Measurements from ENCODE around the gene P2RX4. TPM values are rescaled to one million over a fixed set of nuclear protein-coding genes. Genes with fewer than 3 reads are reported as not detected.

P2RX4 gene
- total and polyA plus RNA-seq, 11 donors, result 3.2 to 27.4 (median 5.3) TPM

DNA sequence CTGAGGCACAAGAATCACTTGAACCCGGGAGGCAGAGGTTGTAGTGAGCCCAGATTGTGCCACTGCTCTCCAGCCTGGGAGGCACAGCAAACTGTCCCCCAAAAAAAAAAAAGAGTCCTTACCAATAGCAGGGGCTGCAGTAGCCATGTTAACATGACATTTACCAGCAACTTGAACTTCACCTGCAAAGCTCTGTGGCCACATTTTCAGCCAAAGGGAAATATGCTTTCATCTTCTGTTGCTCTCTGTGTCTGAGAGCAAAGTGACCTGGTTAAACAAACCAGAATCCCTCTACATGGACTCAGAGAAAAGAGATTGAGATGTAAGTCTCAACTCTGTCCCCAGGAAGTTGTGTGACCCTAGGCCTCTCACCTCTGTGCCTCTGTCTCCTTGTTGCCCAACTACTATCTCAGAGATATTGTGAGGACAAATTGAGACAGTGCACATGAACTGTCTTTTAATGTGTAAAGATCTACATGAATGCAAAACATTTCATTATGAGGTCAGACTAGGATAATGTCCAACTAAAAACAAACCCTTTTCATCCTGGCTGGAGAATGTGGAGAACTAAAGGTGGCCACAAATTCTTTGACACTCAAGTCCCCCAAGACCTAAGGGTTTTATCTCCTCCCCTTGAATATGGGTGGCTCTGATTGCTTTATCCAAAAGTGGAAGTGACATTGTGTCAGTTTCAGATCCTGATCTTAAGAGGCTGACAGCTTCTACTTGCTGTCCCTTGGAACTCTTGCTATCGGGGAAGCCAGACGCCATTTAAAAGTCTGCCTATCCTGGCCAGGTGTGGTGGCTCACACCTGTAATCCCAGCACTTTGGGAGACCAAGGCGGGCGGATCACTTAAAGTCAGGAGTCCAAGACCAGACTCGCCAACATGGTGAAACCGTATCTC, 24.7 kb upstream of the P2RX4 start:
- Histone ChIP-seq H3K4me1 (peaks cover 0 to 18% (median 0%) of the 10 kb centered on the region in 12 donors), H3K4me3 (no peak overlapping the region), H3K27me3 (no peaks in the 10 kb centered on the region), H3K27ac (no peak overlapping the region), H3K36me3 (peaks cover 0 to 11% (median 2%) of the 10 kb centered on the region in 9 donors), H3K9me3 (peaks cover 0 to 9% (median 0%) of the 10 kb centered on the region in 12 donors)
- WGBS, 4 donors, result 90 to 96% (median 95%) methylated on average over 7 of the region's 7 CpGs
- no peak for ATAC-seq
- TF ChIP-seq, protein P1, sequence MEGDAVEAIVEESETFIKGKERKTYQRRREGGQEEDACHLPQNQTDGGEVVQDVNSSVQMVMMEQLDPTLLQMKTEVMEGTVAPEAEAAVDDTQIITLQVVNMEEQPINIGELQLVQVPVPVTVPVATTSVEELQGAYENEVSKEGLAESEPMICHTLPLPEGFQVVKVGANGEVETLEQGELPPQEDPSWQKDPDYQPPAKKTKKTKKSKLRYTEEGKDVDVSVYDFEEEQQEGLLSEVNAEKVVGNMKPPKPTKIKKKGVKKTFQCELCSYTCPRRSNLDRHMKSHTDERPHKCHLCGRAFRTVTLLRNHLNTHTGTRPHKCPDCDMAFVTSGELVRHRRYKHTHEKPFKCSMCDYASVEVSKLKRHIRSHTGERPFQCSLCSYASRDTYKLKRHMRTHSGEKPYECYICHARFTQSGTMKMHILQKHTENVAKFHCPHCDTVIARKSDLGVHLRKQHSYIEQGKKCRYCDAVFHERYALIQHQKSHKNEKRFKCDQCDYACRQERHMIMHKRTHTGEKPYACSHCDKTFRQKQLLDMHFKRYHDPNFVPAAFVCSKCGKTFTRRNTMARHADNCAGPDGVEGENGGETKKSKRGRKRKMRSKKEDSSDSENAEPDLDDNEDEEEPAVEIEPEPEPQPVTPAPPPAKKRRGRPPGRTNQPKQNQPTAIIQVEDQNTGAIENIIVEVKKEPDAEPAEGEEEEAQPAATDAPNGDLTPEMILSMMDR (IDR thresholded peaks at IDR 0.05), result no peak
- TF ChIP-seq POLR2A (IDR thresholded peaks at IDR 0.05), result no peak
- intact Hi-C loops (cut with DNase I), result no loop called here
- no peak for DNase-seq

DNA sequence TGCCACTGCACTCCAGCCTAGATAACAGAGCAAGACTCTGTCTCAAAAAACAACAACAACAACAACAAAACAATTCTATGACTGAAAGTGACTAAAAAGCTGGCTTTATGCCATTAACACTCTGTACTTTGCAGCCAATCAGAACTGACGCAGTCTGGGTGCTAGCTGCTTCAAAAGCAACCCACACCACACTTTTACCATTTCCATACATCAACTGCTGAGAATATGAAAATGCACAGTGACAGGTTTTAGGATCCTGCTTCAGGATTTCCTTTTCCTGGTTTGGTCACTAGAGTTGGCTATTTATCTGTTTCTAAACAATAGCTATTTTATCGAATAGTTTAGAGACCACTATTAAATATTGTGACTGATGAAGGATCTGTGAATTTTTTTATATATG, 23.1 kb upstream of the P2RX4 start:
- no peak for TF ChIP-seq POLR2A (IDR thresholded peaks at IDR 0.05)
- TF ChIP-seq, protein P1 (IDR thresholded peaks at IDR 0.05), result no peak
- peaks cover 0 to 34% (median 3%) of the 10 kb centered on the region in 12 donors for H3K4me1 ChIP-seq
- H3K9me3 ChIP-seq, result peaks cover 0 to 6% (median 0%) of the 10 kb centered on the region in 12 donors
- 73 to 80% (median 75%) methylated on average over 2 of the region's 2 CpGs for WGBS, 4 donors
- no peak overlapping the region for H3K27ac ChIP-seq
- no peaks in the 10 kb centered on the region for H3K27me3 ChIP-seq
- H3K36me3 ChIP-seq, result peaks cover 0 to 7% (median 0%) of the 10 kb centered on the region in 9 donors
- no peak for DNase-seq
- intact Hi-C loops (cut with DNase I), result no loop called here
- no peak overlapping the region for H3K4me3 ChIP-seq
- no peak for ATAC-seq

DNA sequence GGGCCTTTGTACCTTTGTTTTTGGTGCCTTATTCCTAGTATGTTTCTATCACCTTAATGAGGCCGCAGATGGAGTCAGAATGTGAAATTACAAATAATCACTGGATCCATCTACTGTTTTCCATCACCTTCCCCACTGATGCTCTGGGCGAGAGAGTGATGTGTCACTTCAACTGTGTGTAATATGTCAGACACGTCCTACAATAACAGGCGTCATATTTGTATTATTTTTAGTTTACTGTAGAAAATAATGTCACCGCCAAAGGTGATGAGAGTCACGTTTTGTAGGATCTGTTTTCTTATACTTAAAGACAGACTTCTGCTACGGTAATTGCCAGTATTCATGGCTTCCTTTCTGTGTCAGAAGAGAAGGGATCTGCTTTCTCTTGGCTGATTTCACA, 22.4 kb upstream of the P2RX4 start:
- intact Hi-C loops (cut with DNase I), result no loop called here
- WGBS, 4 donors, result 76 to 85% (median 83%) methylated on average over 7 of the region's 7 CpGs

DNA sequence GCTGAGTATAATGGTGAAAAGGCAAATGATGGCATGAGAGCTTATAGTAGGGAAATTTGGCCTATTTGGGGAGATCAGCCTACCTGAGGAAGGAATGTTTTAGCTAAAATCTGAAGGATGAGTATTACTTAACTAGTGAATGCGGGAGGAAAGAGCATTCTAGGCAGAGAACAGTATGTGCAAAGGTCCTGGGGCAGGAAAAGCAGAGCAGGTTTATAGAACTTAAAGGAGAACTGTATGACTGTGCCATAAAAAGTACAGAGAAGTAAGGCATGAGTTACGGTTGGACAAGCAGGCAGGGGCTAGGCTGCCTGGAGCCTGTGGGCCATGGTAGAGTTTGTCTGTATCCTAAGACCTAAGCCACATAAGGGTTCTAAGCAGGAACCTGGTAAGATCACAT, 21.7 kb upstream of the P2RX4 start:
- no peak for ATAC-seq
- Histone ChIP-seq H3K27me3 (no peaks in the 10 kb centered on the region), H3K4me3 (no peak overlapping the region), H3K27ac (no peak overlapping the region), H3K4me1 (peaks cover 0 to 38% (median 3%) of the 10 kb centered on the region in 12 donors), H3K9me3 (no peaks in the 10 kb centered on the region), H3K36me3 (peaks cover 0 to 7% (median 0%) of the 10 kb centered on the region in 9 donors)
- TF ChIP-seq POLR2A (IDR thresholded peaks at IDR 0.05), result no peak
- TF ChIP-seq, protein P1 (IDR thresholded peaks at IDR 0.05), result no peak
- 97 to 98% (median 97%) methylated on average over 2 of the region's 2 CpGs for WGBS, 4 donors
- intact Hi-C loops (cut with DNase I), result no loop called here
- DNase-seq, result no peak

More for the DNA sequence above, 22.4 kb upstream of the P2RX4 start:
- Histone ChIP-seq H3K27me3 (no peaks in the 10 kb centered on the region), H3K36me3 (peaks cover 0 to 7% (median 0%) of the 10 kb centered on the region in 9 donors), H3K4me3 (no peak overlapping the region), H3K9me3 (no peaks in the 10 kb centered on the region), H3K4me1 (peaks cover 0 to 38% (median 3%) of the 10 kb centered on the region in 12 donors), H3K27ac (no peak overlapping the region)
- TF ChIP-seq, protein P1 (IDR thresholded peaks at IDR 0.05), result no peak
- no peak for TF ChIP-seq POLR2A (IDR thresholded peaks at IDR 0.05)
- no peak for DNase-seq
- ATAC-seq, result no peak

Measured in heart left ventricle (tissue), 16 donors.